PC-3 (cell line): ENCODE results near the gene TRIM66. TPM values are rescaled to one million over a fixed set of nuclear protein-coding genes. Genes with fewer than 3 reads are reported as not detected.

Experiments used
- ATAC-seq: fragments of 200-7000 bp; cut with Tn5 transposase; 2 replicates; pipeline ENCODE4 v1.9.1; 2020; ENCODE audit warnings: mild to moderate bottlenecking, moderate library complexity
- BruUV-seq: library from RNA; stranded (reverse); fragments of 400-500 nt; replicated peaks from 2 replicates; lab custom pipeline; 2021; lab: Mats Ljungman, UMichigan
- CTCF ChIA-PET: fragments of 300-600 bp; sonication (Branson Sonifier 250); formaldehyde crosslinking; loops from one replicate; lab custom pipeline; 2022; ENCODE audit warnings: antibody characterized with exemption; lab: Charles Lee
- POLR2A ChIA-PET: fragments of 300-600 bp; sonication (Branson Sonifier 250); formaldehyde crosslinking; loops from one replicate; lab custom pipeline; 2022; ENCODE audit warnings: antibody characterized with exemption; ENCODE audit not compliant: unreplicated experiment; lab: Charles Lee
- DNase-seq: peaks from one replicate; pipeline ENCODE4 v3.0.0-alpha.2; 2015
- H2AFZ ChIP-seq: fragments of 300-600 bp; sonication (generic); 2 replicates; pipeline ENCODE4 v1.6.0; 2016; ENCODE audit warnings: antibody characterized with exemption, low read length
- H3F3A ChIP-seq: fragments of 300-600 bp; sonication (generic); one replicate; pipeline ENCODE4 v1.6.0; 2017; ENCODE audit warnings: antibody characterized with exemption, low read length, control low read depth, mild to moderate bottlenecking; ENCODE audit not compliant: unreplicated experiment
- H3K27ac ChIP-seq: fragments of 300-600 bp; sonication (generic); 2 replicates; pipeline ENCODE4 v1.5.1; 2016; ENCODE audit warnings: mild to moderate bottlenecking, low read length
- H3K27me3 ChIP-seq: fragments of 300-600 bp; sonication (generic); 2 replicates; pipeline ENCODE4 v1.6.1; 2016; ENCODE audit warnings: low read length, mixed read lengths
- H3K36me3 ChIP-seq: fragments of 300-600 bp; sonication (generic); 2 replicates; pipeline ENCODE4 v1.6.1; 2016; ENCODE audit warnings: low read depth, mixed run types, low read length, mixed read lengths
- H3K4me1 ChIP-seq: fragments of 300-600 bp; sonication (generic); 2 replicates; pipeline ENCODE4 v1.5.1; 2016; ENCODE audit warnings: low read length; ENCODE audit not compliant: insufficient read depth
- H3K4me2 ChIP-seq: fragments of 300-600 bp; sonication (generic); 2 replicates; pipeline ENCODE4 v1.6.0; 2016; ENCODE audit warnings: low read length
- H3K4me3 ChIP-seq: fragments of 300-600 bp; sonication (generic); 2 replicates; pipeline ENCODE4 v1.5.1; 2016; ENCODE audit warnings: mild to moderate bottlenecking, low read length, mixed read lengths
- H3K79me2 ChIP-seq: fragments of 300-600 bp; sonication (generic); 2 replicates; pipeline ENCODE4 v1.6.1; 2017; ENCODE audit warnings: low read length, mixed read lengths
- H3K9ac ChIP-seq: fragments of 300-600 bp; sonication (generic); 2 replicates; pipeline ENCODE4 v1.6.0; 2016; ENCODE audit warnings: mild to moderate bottlenecking, low read length
- H3K9me2 ChIP-seq: fragments of 300-600 bp; sonication (generic); replicated peaks from 2 replicates; pipeline ENCODE4 v1.6.1; 2016; ENCODE audit warnings: mixed run types, low read length, mixed read lengths
- H3K9me3 ChIP-seq: fragments of 300-600 bp; sonication (generic); 2 replicates; pipeline ENCODE4 v1.6.1; 2016; ENCODE audit warnings: low read length, mixed read lengths
- H4K20me1 ChIP-seq: fragments of 300-600 bp; sonication (generic); 2 replicates; pipeline ENCODE4 v1.6.1; 2016; ENCODE audit warnings: low read length, mixed read lengths
- CTCF ChIP-seq: fragments of 300-600 bp; sonication (generic); conservative IDR thresholded peaks from 2 replicates; pipeline ENCODE4 v1.5.1; 2017; ENCODE audit warnings: antibody characterized with exemption, low read depth, mild to moderate bottlenecking, low read length
- EZH2phosphoT487 ChIP-seq: fragments of 300-600 bp; sonication (generic); IDR thresholded peaks from 2 replicates; pipeline ENCODE4 v1.6.1; 2018; ENCODE audit warnings: mild to moderate bottlenecking, antibody characterized with exemption, low read length, borderline replicate concordance
- intact Hi-C: fragments of 100-400 bp; cut with micrococcal nuclease; formaldehyde crosslinking; loops from 2 replicates; pipeline ENCODE4 v1.9.0; 2023
- total RNA-seq: library from RNA; depleted of rRNA; stranded (reverse); fragments of >200 nt; gene quantifications from 2 replicates; pipeline ENCODE4 v1.2.3, GENCODE V29; 2014; rRNA removed

The TRIM66 gene
- total RNA-seq, 1 experiment from 2014 or later: 5.5 TPM

DNA sequence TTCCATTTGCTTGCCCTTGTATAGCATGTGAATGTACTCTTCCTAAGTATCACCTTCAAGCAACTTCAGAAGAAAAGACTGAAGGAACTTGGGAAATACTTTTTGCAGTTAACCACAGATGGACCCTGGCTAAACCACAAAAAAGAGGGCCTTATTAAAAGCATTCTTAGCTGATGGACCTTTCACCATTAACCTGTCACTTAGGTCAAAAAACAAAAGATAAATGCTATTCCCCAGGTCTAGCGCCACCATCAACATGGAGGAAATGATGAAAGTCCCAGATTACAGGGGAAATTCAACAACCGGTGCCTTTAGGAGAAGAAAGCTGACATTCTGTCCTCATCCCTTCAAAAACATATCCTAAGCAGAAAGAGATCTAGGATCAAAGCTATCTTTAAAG, 117.9 kb downstream of the TRIM66 start:
- H3F3A ChIP-seq: no peaks in the 10 kb centered on the region
- DNase-seq (no peak), ATAC-seq (no peak)
- H3K4me2 ChIP-seq: no peak overlapping the region
- no TSS peak for BruUV-seq
- peaks cover 46% of the 10 kb centered on the region for H3K27me3 ChIP-seq
- no peaks in the 10 kb centered on the region for H3K36me3 ChIP-seq
- H3K79me2 ChIP-seq: no peaks in the 10 kb centered on the region
- no peaks in the 10 kb centered on the region for H3K4me1 ChIP-seq
- H3K9me2 ChIP-seq: no peaks in the 10 kb centered on the region
- TF ChIP-seq EZH2phosphoT487 (no peak), CTCF (peak; percentile 35; the same call in 1 of the 2 replicates)
- H2AFZ ChIP-seq: no peak overlapping the region
- no peak overlapping the region for H3K27ac ChIP-seq
- no peaks in the 10 kb centered on the region for H4K20me1 ChIP-seq
- CTCF ChIA-PET: no interaction called here
- H3K9me3 ChIP-seq: no peaks in the 10 kb centered on the region
- POLR2A ChIA-PET: no interaction called here
- intact Hi-C loops: no loop called here
- H3K9ac ChIP-seq: no peak overlapping the region
- H3K4me3 ChIP-seq: no peak overlapping the region

Other genes starting within 250 kb of the TRIM66 start
- not detected in 2 replicates for gene STK33, start 88.4 kb downstream of the TRIM66 start, total RNA-seq
- 855 and 1,132 TPM in 2 replicates for gene RPL27A, start 127 bp upstream of the TRIM66 start, total RNA-seq
- gene AKIP1, start 228.5 kb upstream of the TRIM66 start, total RNA-seq: 25.3 and 29.5 TPM in 2 replicates